HEK293 (cell line): Measurements from ENCODE around the gene DTWD2.

Experiments used
- HIC1 ChIP-seq: fragments of 450-650 bp; formaldehyde crosslinking; IDR thresholded peaks from 2 replicates; pipeline ENCODE4 v1.5.1; 2016; ENCODE audit warnings: missing biosample characterization, missing genetic modification characterization
- INSM2 ChIP-seq: fragments of 450-650 bp; formaldehyde crosslinking; IDR thresholded peaks from 2 replicates; pipeline ENCODE4 v1.5.1; 2016; ENCODE audit warnings: missing biosample characterization, missing genetic modification characterization
- OSR2 ChIP-seq: fragments of 450-650 bp; formaldehyde crosslinking; IDR thresholded peaks from 2 replicates; pipeline ENCODE4 v1.5.1; 2016; ENCODE audit warnings: missing biosample characterization, missing genetic modification characterization
- OVOL3 ChIP-seq: fragments of 450-650 bp; formaldehyde crosslinking; IDR thresholded peaks from 2 replicates; pipeline ENCODE4 v1.5.1; 2016; ENCODE audit warnings: missing biosample characterization, missing genetic modification characterization
- PRDM1 ChIP-seq: fragments of 450-650 bp; formaldehyde crosslinking; IDR thresholded peaks from 2 replicates; pipeline ENCODE4; 2016; ENCODE audit warnings: missing biosample characterization, missing genetic modification characterization
- RBAK ChIP-seq: fragments of 450-650 bp; formaldehyde crosslinking; IDR thresholded peaks from 2 replicates; pipeline ENCODE4 v1.5.1; 2016; ENCODE audit warnings: missing biosample characterization, missing genetic modification characterization
- WT1 ChIP-seq: fragments of 450-650 bp; formaldehyde crosslinking; IDR thresholded peaks from 2 replicates; pipeline ENCODE4 v1.5.1; 2016; ENCODE audit warnings: missing biosample characterization, missing genetic modification characterization
- ZBTB17 ChIP-seq: fragments of 450-650 bp; formaldehyde crosslinking; IDR thresholded peaks from 2 replicates; pipeline ENCODE4 v1.5.1; 2016; ENCODE audit warnings: missing biosample characterization, missing genetic modification characterization
- ZBTB6 ChIP-seq: fragments of 450-650 bp; formaldehyde crosslinking; IDR thresholded peaks from 2 replicates; pipeline ENCODE4 v1.5.1; 2017; ENCODE audit warnings: missing biosample characterization, missing genetic modification characterization
- ZNF138 ChIP-seq: fragments of 450-650 bp; formaldehyde crosslinking; IDR thresholded peaks from 2 replicates; pipeline ENCODE4 v1.5.1; 2016; ENCODE audit warnings: missing biosample characterization, missing genetic modification characterization, borderline replicate concordance
- ZNF146 ChIP-seq: fragments of 450-650 bp; formaldehyde crosslinking; IDR thresholded peaks from 2 replicates; pipeline ENCODE4 v1.5.1; 2016; ENCODE audit warnings: missing biosample characterization, missing genetic modification characterization
- ZNF155 ChIP-seq: fragments of 450-650 bp; formaldehyde crosslinking; IDR thresholded peaks from 2 replicates; pipeline ENCODE4 v1.5.1; 2016; ENCODE audit warnings: missing biosample characterization, missing genetic modification characterization
- ZNF16 ChIP-seq: fragments of 450-650 bp; formaldehyde crosslinking; IDR thresholded peaks from 2 replicates; pipeline ENCODE4 v1.5.1; 2016; ENCODE audit warnings: low read depth, missing biosample characterization, missing genetic modification characterization
- ZNF175 ChIP-seq: fragments of 450-650 bp; formaldehyde crosslinking; IDR thresholded peaks from 2 replicates; pipeline ENCODE4 v1.5.1; 2016; ENCODE audit warnings: missing biosample characterization, missing genetic modification characterization
- ZNF18 ChIP-seq: fragments of 450-650 bp; formaldehyde crosslinking; IDR thresholded peaks from 2 replicates; pipeline ENCODE4 v1.5.1; 2016; ENCODE audit warnings: missing biosample characterization, missing genetic modification characterization
- ZNF221 ChIP-seq: fragments of 450-650 bp; formaldehyde crosslinking; IDR thresholded peaks from 2 replicates; pipeline ENCODE4 v1.5.1; 2017; ENCODE audit warnings: missing biosample characterization, missing genetic modification characterization, borderline replicate concordance
- ZNF23 ChIP-seq: fragments of 450-650 bp; formaldehyde crosslinking; IDR thresholded peaks from 2 replicates; pipeline ENCODE4 v1.5.1; 2016; ENCODE audit warnings: missing biosample characterization, missing genetic modification characterization, borderline replicate concordance
- ZNF248 ChIP-seq: fragments of 450-650 bp; formaldehyde crosslinking; IDR thresholded peaks from 2 replicates; pipeline ENCODE4 v1.5.1; 2017; ENCODE audit warnings: missing biosample characterization, missing genetic modification characterization
- ZNF292 ChIP-seq: fragments of 450-650 bp; formaldehyde crosslinking; IDR thresholded peaks from 2 replicates; pipeline ENCODE4 v1.5.1; 2016; ENCODE audit warnings: low read depth, missing biosample characterization, missing genetic modification characterization, borderline replicate concordance
- ZNF350 ChIP-seq: fragments of 450-650 bp; formaldehyde crosslinking; IDR thresholded peaks from 2 replicates; pipeline ENCODE4 v1.5.0; 2017; ENCODE audit warnings: missing biosample characterization, mild to moderate bottlenecking, missing genetic modification characterization
- ZNF366 ChIP-seq: fragments of 450-650 bp; formaldehyde crosslinking; conservative IDR thresholded peaks from 2 replicates; pipeline ENCODE4 v1.5.1; 2016; ENCODE audit warnings: missing biosample characterization, missing genetic modification characterization
- ZNF423 ChIP-seq: fragments of 450-650 bp; formaldehyde crosslinking; IDR thresholded peaks from 2 replicates; pipeline ENCODE4 v1.5.1; 2016; ENCODE audit warnings: missing biosample characterization, missing genetic modification characterization
- ZNF488 ChIP-seq: fragments of 450-650 bp; formaldehyde crosslinking; IDR thresholded peaks from 2 replicates; pipeline ENCODE4 v1.5.1; 2016; ENCODE audit warnings: missing biosample characterization, missing genetic modification characterization
- ZNF521 ChIP-seq: fragments of 450-650 bp; formaldehyde crosslinking; IDR thresholded peaks from 2 replicates; pipeline ENCODE4 v1.5.1; 2017; ENCODE audit warnings: missing biosample characterization, mild to moderate bottlenecking, missing genetic modification characterization
- ZNF530 ChIP-seq: fragments of 450-650 bp; formaldehyde crosslinking; IDR thresholded peaks from 2 replicates; pipeline ENCODE4 v1.5.1; 2016; ENCODE audit warnings: low read depth, missing biosample characterization, missing genetic modification characterization
- ZNF560 ChIP-seq: fragments of 450-650 bp; formaldehyde crosslinking; IDR thresholded peaks from 2 replicates; pipeline ENCODE4 v1.5.1; 2017; ENCODE audit warnings: missing biosample characterization, missing genetic modification characterization, borderline replicate concordance
- ZNF571 ChIP-seq: fragments of 450-650 bp; formaldehyde crosslinking; IDR thresholded peaks from 2 replicates; pipeline ENCODE4 v1.5.0; 2017; ENCODE audit warnings: missing biosample characterization, missing genetic modification characterization
- ZNF621 ChIP-seq: fragments of 450-650 bp; formaldehyde crosslinking; IDR thresholded peaks from 2 replicates; pipeline ENCODE4 v1.5.1; 2017; ENCODE audit warnings: missing biosample characterization, missing genetic modification characterization
- ZNF629 ChIP-seq: fragments of 450-650 bp; formaldehyde crosslinking; IDR thresholded peaks from 2 replicates; pipeline ENCODE4 v1.5.1; 2017; ENCODE audit warnings: missing biosample characterization, missing genetic modification characterization
- ZNF639 ChIP-seq: fragments of 450-650 bp; formaldehyde crosslinking; IDR thresholded peaks from 2 replicates; pipeline ENCODE4 v1.5.1; 2016; ENCODE audit warnings: missing biosample characterization, missing genetic modification characterization
- ZNF658 ChIP-seq: fragments of 450-650 bp; formaldehyde crosslinking; IDR thresholded peaks from 2 replicates; pipeline ENCODE4; 2016; ENCODE audit warnings: missing biosample characterization, missing genetic modification characterization
- ZSCAN4 ChIP-seq: fragments of 450-650 bp; formaldehyde crosslinking; IDR thresholded peaks from 2 replicates; pipeline ENCODE4 v1.5.1; 2017; ENCODE audit warnings: missing biosample characterization, missing genetic modification characterization

DTWD2 gene

GRCh38 chr5:119036101-119036762, 47.9 kb upstream of the DTWD2 start (continued):
- TF ChIP-seq ZNF18 (tag by site-specific recombination), result no peak
- TF ChIP-seq ZNF16 (tag by site-specific recombination), result no peak
- no peak for TF ChIP-seq WT1
- TF ChIP-seq ZNF629, result 0 out of 2 replicates have a peak, but pooled peaks have one; percentile 20
- no peak for TF ChIP-seq ZNF571 (tag by site-specific recombination)
- TF ChIP-seq ZBTB6 (tag by site-specific recombination), result no peak
- TF ChIP-seq ZNF639, result no peak
- no peak for TF ChIP-seq ZNF350 (tag by site-specific recombination)
- TF ChIP-seq ZNF488, result no peak
- TF ChIP-seq ZNF658 (tag by site-specific recombination), result no peak
- no peak for TF ChIP-seq OSR2 (tag by site-specific recombination)
- TF ChIP-seq ZBTB17 (tag by site-specific recombination), result no peak
- no peak for TF ChIP-seq ZNF423 (tag by site-specific recombination)
- no peak for TF ChIP-seq ZNF175
- no peak for TF ChIP-seq ZNF138 (tag by site-specific recombination)
- no peak for TF ChIP-seq ZNF292 (tag by site-specific recombination)
- peak; percentile 48; the same call in 1 of the 2 replicates for TF ChIP-seq ZNF366 (tag by site-specific recombination)
- no peak for TF ChIP-seq ZNF560 (tag by site-specific recombination)
- TF ChIP-seq ZNF248 (tag by site-specific recombination), result no peak
- no peak for TF ChIP-seq ZNF530 (tag by site-specific recombination)
- TF ChIP-seq ZNF621 (tag by site-specific recombination), result no peak
- TF ChIP-seq ZNF23 (tag by site-specific recombination), result no peak
- TF ChIP-seq PRDM1 (tag by site-specific recombination), result peak; percentile 58; the same call in 1 of the 2 replicates
- no peak for TF ChIP-seq HIC1 (tag by site-specific recombination)
- no peak for TF ChIP-seq ZNF155 (tag by site-specific recombination)
- TF ChIP-seq RBAK (tag by site-specific recombination), result no peak
- TF ChIP-seq ZSCAN4 (tag by site-specific recombination), result no peak
- no peak for TF ChIP-seq ZNF146 (tag by site-specific recombination)
- no peak for TF ChIP-seq ZNF221 (tag by site-specific recombination)
- no peak for TF ChIP-seq INSM2
- TF ChIP-seq OVOL3 (tag by site-specific recombination), result no peak
- no peak for TF ChIP-seq ZNF521 (tag by site-specific recombination)
